OCI-LY1 (cell line): ENCODE results near the gene FHIT.

Experiments
- H2AFZ ChIP-seq: fragments of 200-600 bp; sonication (generic), shearing (Covaris generic); 2 replicates; pipeline ENCODE4 v1.6.0; 2014; ENCODE audit warnings: antibody characterized with exemption, mild to moderate bottlenecking, low read length
- H3F3A ChIP-seq: fragments of 200-600 bp; sonication (generic), shearing (Covaris generic); 2 replicates; pipeline ENCODE4 v1.6.0; 2014; ENCODE audit warnings: mild to moderate bottlenecking, antibody characterized with exemption, low read length, moderate library complexity; ENCODE audit not compliant: insufficient read depth
- H3K27ac ChIP-seq: fragments of 200-600 bp; sonication (generic); 2 replicates; pipeline ENCODE4 v1.5.1; 2014; ENCODE audit warnings: low read length, mixed run types, mild to moderate bottlenecking, low read depth; ENCODE audit not compliant: poor library complexity, severe bottlenecking
- H3K27me3 ChIP-seq: fragments of 200-600 bp; sonication (generic); 2 replicates; pipeline ENCODE4 v1.6.0; 2014; ENCODE audit warnings: antibody characterized with exemption, mild to moderate bottlenecking, low read length, moderate library complexity; ENCODE audit not compliant: insufficient read depth
- H3K36me3 ChIP-seq: fragments of 200-600 bp; sonication (generic); 2 replicates; pipeline ENCODE4 v1.6.1; 2014; ENCODE audit warnings: mild to moderate bottlenecking, antibody characterized with exemption, low read length, moderate library complexity, mixed read lengths; ENCODE audit not compliant: insufficient read depth
- H3K4me1 ChIP-seq: fragments of 200-600 bp; sonication (generic); 2 replicates; pipeline ENCODE4 v1.5.1; 2014; ENCODE audit warnings: mild to moderate bottlenecking, low read length, moderate library complexity; ENCODE audit not compliant: insufficient read depth, severe bottlenecking
- H3K4me2 ChIP-seq: fragments of 200-600 bp; sonication (generic), shearing (Covaris generic); 2 replicates; pipeline ENCODE4 v1.6.1; 2014; ENCODE audit warnings: low read length
- H3K4me3 ChIP-seq: fragments of 200-600 bp; sonication (generic); 2 replicates; pipeline ENCODE4 v1.5.1; 2014; ENCODE audit warnings: low read length, low read depth, mild to moderate bottlenecking, mixed read lengths; ENCODE audit not compliant: poor library complexity, severe bottlenecking
- H3K79me2 ChIP-seq: fragments of 200-600 bp; shearing (Covaris generic); 2 replicates; pipeline ENCODE4 v1.6.1; 2016; ENCODE audit warnings: mixed run types, low read length, mixed read lengths; ENCODE audit not compliant: insufficient read depth
- H3K9ac ChIP-seq: fragments of 200-600 bp; sonication (generic), shearing (Covaris generic); 2 replicates; pipeline ENCODE4 v1.6.1; 2014; ENCODE audit warnings: mild to moderate bottlenecking, low read length, mixed read lengths
- H3K9me2 ChIP-seq: fragments of 200-600 bp; sonication (generic), shearing (Covaris generic); 2 replicates; pipeline ENCODE4 v1.6.1; 2014; ENCODE audit warnings: low read depth, mild to moderate bottlenecking, low read length, mixed read lengths
- H3K9me3 ChIP-seq: fragments of 200-600 bp; shearing (Covaris generic); 2 replicates; pipeline ENCODE4 v1.6.1; 2014; ENCODE audit warnings: low read length, mixed read lengths
- H4K20me1 ChIP-seq: fragments of 200-600 bp; sonication (generic), shearing (Covaris generic); 2 replicates; pipeline ENCODE4 v1.6.0; 2016; ENCODE audit warnings: mild to moderate bottlenecking, low read length; ENCODE audit not compliant: insufficient read depth
- EZH2 ChIP-seq: fragments of 200-600 bp; sonication (generic), shearing (Covaris generic); IDR thresholded peaks from 2 replicates; pipeline ENCODE4 v1.8.0; 2017; ENCODE audit warnings: borderline replicate concordance, mixed run types, mild to moderate bottlenecking, antibody characterized with exemption, low read length, moderate library complexity, mixed read lengths
- TF ChIP-seq, protein P1 (sequence below): fragments of 200-600 bp; sonication (generic), shearing (Covaris generic); IDR thresholded peaks from 2 replicates; pipeline ENCODE4 v1.5.1; 2017; ENCODE audit warnings: mild to moderate bottlenecking, antibody characterized with exemption, low read length, moderate library complexity, mixed read lengths

The FHIT gene

DNA sequence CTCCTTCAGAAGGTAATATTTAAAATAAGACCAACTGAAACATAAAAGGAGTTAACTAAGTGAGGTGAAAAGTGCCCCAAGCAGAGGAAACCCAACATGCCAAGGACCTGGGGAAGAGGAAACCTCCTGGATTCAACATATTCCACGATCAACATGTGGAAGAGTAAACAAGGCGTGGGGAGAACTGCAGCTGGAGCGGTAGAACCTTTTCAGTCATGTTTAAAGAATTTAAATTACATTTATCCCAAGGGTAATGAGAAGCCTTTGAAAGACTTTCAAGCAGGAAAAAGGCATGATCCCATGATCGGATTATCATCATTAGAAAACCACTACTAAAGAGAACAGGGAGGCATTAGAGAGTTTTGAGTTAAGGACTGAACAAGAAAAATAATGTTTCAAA, 330.7 kb downstream of the FHIT start:
- Histone ChIP-seq H3K9me2 (no peaks in the 10 kb centered on the region), H3K4me3 (no peak overlapping the region), H3K9me3 (no peaks in the 10 kb centered on the region), H3K27me3 (no peaks in the 10 kb centered on the region), H3K4me1 (no peaks in the 10 kb centered on the region), H3K9ac (no peak overlapping the region), H3F3A (no peaks in the 10 kb centered on the region), H3K79me2 (no peaks in the 10 kb centered on the region), H3K4me2 (no peak overlapping the region), H4K20me1 (no peaks in the 10 kb centered on the region), H2AFZ (no peak overlapping the region), H3K36me3 (no peaks in the 10 kb centered on the region), H3K27ac (no peak overlapping the region)
- TF ChIP-seq EZH2 = no peak
- TF ChIP-seq, protein P1, sequence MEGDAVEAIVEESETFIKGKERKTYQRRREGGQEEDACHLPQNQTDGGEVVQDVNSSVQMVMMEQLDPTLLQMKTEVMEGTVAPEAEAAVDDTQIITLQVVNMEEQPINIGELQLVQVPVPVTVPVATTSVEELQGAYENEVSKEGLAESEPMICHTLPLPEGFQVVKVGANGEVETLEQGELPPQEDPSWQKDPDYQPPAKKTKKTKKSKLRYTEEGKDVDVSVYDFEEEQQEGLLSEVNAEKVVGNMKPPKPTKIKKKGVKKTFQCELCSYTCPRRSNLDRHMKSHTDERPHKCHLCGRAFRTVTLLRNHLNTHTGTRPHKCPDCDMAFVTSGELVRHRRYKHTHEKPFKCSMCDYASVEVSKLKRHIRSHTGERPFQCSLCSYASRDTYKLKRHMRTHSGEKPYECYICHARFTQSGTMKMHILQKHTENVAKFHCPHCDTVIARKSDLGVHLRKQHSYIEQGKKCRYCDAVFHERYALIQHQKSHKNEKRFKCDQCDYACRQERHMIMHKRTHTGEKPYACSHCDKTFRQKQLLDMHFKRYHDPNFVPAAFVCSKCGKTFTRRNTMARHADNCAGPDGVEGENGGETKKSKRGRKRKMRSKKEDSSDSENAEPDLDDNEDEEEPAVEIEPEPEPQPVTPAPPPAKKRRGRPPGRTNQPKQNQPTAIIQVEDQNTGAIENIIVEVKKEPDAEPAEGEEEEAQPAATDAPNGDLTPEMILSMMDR = no peak

DNA sequence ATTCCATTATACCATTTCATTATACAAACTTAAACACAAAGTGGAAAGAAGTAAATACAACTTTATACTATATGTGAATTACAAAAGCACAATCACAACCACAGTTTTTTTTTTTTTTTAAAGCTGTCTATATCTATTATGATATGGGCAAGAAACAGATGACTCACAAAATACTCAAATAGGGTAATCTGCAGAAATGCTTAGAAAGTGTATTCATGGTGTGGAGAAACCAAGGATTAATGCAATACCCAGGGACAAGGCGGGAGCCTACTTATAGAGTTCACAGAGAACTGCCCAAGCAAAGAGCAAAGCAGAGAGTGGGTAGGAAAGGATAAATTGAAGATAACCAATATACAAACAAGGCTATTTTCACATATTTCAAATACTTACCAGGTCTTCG, 332.0 kb downstream of the FHIT start:
- H3K79me2 ChIP-seq = no peaks in the 10 kb centered on the region
- H3F3A ChIP-seq = no peaks in the 10 kb centered on the region
- H3K9me2 ChIP-seq = no peaks in the 10 kb centered on the region
- H3K4me1 ChIP-seq = no peaks in the 10 kb centered on the region
- H3K36me3 ChIP-seq = no peaks in the 10 kb centered on the region
- no peak overlapping the region for H3K4me2 ChIP-seq
- no peaks in the 10 kb centered on the region for H3K9me3 ChIP-seq
- H3K4me3 ChIP-seq = no peak overlapping the region
- H3K27me3 ChIP-seq = no peaks in the 10 kb centered on the region
- no peak for TF ChIP-seq EZH2
- TF ChIP-seq, protein P1 = no peak
- no peaks in the 10 kb centered on the region for H4K20me1 ChIP-seq
- no peak overlapping the region for H3K9ac ChIP-seq
- no peak overlapping the region for H3K27ac ChIP-seq
- no peak overlapping the region for H2AFZ ChIP-seq

DNA sequence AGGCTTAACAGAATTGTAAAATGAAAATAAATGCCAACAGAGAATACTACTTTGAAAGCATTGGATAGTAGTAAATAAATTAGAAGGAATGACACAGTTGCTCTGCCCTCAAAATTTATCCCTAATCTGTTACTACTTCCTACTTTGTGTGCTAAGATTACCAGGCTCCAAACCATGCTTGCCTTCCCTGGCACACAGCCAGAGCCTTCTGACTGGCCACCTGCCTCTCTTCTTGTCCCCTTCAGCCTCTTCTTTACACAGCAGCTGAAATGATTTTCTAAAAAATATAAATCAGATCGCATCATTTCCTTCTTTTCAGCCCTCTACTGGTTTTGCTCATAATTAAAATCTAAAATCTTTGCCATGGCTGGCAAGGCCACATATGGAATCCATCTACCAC, 334.1 kb downstream of the FHIT start:
- Histone ChIP-seq H3K9me3 (no peaks in the 10 kb centered on the region), H3K4me2 (no peak overlapping the region), H3K27ac (no peak overlapping the region), H3K27me3 (no peaks in the 10 kb centered on the region), H4K20me1 (no peaks in the 10 kb centered on the region), H3K79me2 (no peaks in the 10 kb centered on the region), H3K9me2 (no peaks in the 10 kb centered on the region), H2AFZ (no peak overlapping the region), H3K4me3 (no peak overlapping the region), H3K4me1 (no peaks in the 10 kb centered on the region), H3F3A (no peaks in the 10 kb centered on the region), H3K9ac (no peak overlapping the region), H3K36me3 (no peaks in the 10 kb centered on the region)
- no peak for TF ChIP-seq EZH2
- TF ChIP-seq, protein P1 = no peak
